Activated CD4-positive, alpha-beta T cell treated with anti-CD3 and anti-CD28 coated beads, Interleukin-2, amount 50 U/mL, for 1 hour (primary cell): ENCODE measurements around the gene MBD5.
"Not testable (repeated sequence)": the region's sequence is repeated elsewhere in the genome, so short reads cannot be mapped to it uniquely, and the experiment has no call there.

ENCODE experiments used
- DNase-seq: peaks from one replicate; pipeline ENCODE4 v3.0.0-alpha.2; 2020

Gene MBD5

DNA sequence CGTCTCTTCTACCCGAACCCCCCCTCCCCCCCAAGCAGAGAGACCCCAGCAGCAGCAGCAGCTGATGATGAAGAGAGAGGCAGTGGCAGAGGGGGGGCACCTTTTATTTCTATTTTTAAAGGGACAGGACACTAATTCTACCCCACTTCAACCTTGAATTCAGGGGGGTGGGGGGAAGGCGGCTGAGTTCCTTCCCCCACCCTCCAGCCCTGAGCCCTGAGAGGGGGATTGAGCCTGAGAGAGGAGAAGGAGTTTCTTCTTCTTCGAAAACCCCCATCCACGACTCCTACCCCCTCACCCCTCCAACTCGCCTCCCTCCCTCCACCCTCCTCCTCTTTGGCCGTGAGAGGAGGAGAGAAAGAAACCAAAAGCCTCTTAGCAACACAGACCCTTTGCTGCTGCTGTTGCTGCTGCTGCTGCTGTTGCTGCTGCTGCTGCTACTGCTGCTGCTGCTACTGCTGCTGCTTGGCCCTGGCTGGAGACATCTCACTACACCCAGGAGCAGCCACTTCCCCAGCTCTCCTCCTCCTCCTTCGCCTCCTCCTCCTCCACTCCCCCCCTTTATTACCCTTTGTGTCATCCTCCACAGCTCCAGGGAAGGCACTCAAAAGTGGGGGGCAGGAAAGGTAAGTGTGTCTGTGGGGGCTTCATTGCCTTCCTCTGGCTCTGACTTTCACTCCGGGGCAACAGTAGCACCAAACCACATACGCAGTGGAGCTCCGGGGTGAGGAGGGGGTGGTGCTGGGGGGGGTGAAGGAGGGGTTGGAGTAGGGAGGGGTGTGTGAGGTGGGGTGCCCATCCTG is at the start of gene MBD5:
Gene MBD5, plus strand, starts transcription at position 33 of the 803 bp plus-strand sequence.
- peak; percentile 54 for DNase-seq

DNA sequence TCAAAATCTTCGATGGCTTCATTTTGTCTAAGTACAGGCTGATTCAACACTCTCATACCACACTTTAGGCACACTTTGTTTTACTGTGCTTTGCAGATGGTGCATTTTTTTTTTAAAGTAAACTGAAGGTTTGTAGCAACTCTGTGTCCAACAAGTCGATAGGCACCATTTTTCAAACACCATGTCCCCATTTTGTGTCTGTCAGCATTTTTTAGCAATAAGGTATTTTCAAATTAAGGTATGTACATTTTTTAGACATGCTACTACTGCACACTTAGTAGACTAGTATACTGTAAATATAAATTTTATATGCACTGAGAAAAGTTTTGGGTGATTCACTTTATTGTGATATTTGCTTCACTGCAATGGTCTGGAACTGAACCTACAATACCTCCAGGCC is 44.8 kb upstream of the MBD5 start:
- DNase-seq: no peak

DNA sequence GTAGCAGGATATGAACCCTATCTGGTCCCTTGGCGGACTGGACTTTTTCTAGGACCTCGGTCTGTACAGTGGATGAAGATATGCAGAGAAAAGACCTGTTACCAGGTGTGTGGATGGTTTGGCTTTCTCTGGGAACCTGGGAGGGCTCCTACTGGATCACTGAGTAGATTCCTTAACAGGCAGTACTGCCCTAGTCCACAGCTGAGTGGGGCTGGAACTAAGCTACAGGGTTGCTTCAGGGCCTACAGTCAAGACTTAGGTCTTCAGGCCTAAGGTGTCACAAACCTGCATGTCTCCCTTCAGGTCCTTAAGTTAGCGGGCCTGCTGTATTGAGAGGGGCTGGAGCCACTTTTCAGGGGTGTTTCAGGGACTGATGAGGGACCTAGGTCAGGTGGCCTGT is 43.2 kb upstream of the MBD5 start:
- DNase-seq: no peak

DNA sequence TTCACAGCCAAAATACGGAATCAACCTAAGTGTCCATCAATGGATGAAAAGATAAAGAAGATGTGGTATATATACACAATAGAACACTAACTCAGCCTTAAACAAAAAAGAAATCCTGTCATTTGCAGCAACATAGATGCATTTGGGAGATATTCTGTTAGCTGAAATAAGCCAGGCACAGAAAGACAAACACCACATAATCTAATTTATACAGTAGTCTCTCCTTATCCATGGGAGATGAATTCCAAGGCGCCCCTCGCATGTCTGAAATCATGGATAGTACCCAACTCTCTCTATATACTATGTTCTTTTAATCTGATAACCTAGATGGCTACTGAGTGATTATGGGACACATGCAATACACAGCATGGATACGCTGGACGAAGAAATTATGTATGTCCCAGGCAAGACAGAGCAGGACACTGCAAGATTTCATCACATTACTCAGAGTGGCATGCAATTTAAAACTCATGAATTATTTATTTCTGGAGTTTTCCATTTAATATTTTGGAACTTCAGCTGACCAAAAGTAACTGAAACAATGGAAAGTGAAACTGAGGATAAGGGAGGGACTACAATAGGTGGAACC is 39.9 kb upstream of the MBD5 start:
- DNase-seq: no peak

DNA sequence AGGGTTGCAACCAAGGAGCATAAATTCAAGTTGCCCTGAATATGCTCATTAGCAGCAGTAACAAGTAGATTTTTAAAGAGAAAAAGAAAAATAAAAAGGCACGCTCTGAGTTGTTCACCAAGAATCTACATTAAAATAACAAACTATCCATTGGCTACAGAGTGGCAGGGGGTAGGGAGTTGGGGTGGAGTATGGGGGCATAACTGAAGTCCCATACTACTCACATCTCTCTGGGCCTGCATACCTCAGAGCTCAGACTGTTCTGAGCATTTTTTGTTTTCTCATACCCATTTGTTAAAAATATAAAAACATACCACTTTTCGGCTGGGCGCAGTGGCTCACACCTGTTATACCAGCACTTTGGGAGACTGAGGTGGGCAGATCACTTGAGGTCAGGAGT is 31.8 kb upstream of the MBD5 start:
- no peak for DNase-seq

DNA sequence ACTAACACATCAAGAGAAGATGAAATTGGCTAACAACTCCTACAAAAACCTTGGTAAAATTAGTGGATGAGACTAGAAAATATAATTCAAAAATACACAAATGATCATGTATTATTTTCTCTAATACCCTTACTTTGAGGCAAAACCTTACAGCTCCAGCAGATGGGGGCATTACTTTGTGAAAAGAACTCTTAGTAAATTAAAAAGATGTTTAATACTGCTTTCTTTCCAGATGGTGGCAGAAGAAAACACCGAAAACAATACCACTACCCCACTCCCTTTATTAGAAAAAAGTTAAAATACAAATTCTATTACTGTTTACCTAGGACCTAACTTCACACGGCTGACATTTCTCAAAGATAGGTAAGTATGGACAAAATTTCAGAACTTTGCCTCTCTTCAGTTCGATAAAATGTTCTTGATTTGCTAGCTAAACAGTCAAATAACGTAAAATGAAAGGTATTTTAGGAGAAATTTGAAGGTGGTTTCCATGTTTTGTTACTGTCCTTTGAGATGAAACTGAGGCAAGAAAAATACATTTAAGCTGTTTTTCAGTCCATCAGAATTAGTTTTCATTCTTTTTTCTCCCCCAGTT is 31.0 kb upstream of the MBD5 start:
- peak; percentile 13 for DNase-seq

DNA sequence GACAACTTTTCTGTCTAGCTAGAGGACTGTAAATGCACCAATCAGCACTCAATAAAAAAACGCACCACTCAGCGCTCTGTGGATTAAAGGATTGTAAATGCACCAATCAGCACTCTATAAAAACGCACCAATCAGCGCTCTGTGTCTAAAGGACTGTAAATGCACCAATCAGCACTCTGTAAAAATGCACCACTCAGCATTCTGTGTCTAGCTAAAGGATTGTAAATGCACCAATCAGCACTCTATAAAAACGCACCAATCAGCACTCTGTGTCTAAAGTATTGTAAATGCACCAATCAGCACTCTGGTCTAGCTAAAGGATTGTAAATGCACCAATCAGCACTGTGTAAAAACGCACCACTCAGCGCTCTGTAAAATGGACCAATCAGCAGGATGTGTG is 25.9 kb upstream of the MBD5 start:
- DNase-seq: not testable (repeated sequence)

DNA sequence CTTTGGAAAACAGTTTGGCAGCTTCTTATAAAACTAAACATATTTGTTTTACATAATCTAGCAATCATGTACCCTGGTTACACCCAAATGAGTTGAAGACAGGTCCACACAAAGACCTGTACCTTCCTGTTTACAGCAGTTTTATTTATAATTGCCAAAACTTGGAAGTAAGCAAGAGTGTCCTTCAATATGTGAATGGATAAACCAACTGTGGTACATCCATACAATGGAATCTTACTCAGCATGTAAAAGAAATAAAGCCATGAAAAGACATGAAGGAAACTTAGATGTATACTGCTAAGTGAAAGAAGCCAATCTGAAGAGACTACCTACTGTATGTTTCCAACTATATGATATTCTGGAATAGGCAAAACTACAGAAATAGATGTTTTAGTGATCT is 24.1 kb upstream of the MBD5 start:
- no peak for DNase-seq

DNA sequence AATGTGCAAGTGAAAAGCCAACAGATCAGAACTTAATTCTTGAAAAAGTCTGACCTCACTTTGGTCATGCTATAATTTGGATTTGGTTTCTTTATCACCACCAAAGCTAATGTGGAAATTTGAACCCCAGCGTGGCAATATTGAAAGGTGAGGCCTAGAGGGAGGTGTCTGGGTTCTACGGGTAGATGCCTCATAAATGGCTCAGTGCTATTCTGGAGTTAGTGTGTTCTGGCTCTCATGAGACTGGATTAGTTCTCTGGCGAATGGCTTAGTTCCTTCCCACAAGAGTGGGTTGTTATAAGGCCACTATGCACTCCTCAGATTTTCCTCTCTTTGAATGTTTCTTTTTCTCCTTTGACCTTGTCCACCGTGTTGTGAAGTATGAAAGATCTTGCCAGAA is 22.7 kb upstream of the MBD5 start:
- DNase-seq: no peak

DNA sequence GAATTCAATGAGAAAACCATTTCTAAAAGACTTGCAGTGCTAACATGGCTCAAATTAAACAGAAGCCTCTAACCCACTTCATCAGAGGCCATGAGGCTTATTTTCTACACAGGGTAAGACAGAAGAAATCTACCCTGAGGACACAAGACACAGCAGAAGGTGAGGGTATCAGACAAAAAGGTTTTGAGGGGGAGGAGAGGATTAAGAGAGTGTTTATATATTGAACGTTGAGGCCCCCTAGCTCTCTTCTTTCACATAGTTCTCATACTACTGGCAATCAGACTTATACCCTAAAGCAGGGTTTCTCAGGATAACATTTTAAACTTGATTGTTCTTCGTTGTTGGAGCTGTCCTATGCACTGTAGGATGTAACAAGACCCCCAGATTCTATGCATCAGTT is 21.8 kb upstream of the MBD5 start:
- no peak for DNase-seq

DNA sequence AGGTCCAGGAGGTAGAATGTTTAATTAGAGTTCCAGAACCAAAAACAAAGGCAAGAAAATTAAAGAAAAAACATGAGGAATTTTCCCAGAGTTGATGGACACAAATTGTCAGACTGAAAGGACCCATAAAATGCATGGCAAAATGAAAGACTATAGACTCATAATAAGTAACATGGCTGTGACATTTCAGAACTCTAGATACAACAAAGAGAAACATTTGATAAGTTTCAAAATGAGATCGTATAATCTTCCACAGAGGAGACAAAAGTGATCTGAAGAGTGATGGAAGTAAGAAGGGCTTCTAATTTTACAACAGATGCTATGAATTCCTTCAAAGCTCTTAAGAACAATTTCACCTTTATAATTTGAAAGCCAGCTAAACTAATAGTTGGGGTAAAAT is 20.8 kb upstream of the MBD5 start:
- DNase-seq: no peak

DNA sequence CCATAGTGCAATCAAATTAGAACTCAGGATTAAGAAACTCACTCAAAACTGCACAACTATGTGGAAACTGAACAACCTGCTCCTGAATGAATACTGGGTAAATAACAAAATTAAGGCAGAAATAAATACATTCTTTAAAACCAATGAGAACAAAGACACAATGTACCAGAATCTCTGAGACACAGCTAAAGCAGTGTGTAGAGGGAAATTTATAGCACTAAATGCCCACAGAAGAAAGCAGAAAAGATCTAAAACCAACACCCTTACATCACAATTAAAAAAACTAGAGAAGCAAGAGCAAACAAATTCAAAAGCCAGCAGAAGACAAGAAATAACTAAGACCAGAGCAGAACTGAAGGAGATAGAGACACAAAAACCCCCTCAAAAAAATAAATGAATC is 18.5 kb upstream of the MBD5 start:
- not testable (repeated sequence) for DNase-seq

DNA sequence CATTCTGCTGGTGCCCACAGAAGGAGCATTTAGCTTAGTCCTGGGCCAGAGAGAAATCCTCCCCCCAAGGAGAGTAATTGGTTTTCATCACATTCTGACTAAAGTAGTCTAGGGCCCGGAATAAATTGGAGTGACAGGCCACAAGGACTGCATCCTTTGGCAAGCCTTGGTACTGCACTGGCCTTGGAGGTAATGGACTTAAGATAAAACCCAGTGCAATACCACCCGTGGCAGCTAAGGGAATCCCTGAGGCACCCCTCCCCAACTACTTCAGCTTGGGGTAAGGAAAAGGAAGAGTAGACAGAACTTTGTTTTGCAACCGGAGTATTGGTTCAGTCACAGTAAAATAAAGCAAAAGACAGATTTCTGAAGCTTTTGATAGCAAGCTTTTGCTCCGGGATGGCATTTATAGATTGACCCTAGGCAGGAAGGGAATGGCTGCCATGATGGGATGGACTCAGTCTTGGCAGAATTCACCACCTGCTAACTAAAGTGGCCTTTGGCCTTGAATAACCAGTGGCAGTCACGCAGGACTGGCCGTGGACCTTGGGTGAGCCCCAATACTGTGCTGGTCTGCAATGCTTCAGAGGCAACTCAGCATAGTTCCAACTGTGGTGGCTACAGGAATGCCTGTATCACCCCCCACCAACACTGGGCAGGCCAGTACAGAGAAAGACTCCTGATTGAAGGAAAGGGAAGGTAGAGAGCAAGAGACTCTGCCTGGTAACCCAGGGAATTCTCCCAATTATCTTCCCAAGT is 14.5 kb upstream of the MBD5 start:
- no peak for DNase-seq

DNA sequence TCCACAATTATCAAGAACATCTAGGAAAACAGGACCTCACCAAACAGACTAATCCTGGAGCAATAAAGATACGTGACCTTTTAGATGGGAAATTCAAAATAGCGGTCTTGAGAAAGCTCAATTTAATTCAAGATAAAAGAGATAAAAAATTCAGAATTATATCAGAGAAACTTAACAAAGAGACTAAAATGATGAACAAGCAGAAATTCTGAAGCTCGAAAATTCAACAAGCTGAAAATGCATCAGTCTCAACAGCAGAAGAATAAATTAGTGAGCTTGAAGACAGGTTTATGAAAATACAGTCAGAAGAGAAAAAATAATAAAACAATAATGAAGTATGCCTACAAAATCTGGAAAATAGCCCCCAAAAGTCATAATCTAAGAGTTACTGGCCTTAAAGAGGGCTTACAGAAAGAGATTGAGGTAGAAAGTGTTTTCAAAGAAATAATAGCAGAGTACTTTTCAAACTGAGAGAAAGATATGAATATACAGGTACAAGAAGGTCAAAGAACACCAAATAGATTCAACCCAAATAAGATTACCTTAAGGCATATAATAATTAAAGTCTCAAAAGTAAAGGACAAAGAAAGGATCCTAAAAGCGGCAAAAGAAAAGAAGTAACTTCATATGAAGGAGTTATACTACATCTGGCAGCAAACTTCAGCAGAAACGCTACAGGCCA is 13.5 kb upstream of the MBD5 start:
- no peak for DNase-seq

DNA sequence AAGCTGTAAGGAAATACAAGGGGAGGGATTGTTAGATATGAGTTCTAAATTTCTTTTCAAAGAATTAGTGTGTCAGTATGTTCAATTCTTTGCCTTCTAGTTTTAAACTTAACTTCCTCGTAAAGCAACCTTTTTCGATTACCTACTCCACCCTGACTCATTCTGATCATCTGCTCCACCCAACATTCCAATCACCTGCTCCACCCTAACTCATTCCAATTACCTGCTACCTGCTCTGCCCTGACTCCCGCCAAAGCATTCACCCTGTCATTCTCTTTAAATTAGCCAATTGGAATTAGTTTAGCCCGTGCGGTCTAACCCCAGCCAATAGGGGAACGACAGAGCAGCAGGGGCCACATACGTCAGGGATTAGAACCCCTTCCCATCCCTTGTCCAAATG is 12.5 kb upstream of the MBD5 start:
- DNase-seq: not testable (repeated sequence)

DNA sequence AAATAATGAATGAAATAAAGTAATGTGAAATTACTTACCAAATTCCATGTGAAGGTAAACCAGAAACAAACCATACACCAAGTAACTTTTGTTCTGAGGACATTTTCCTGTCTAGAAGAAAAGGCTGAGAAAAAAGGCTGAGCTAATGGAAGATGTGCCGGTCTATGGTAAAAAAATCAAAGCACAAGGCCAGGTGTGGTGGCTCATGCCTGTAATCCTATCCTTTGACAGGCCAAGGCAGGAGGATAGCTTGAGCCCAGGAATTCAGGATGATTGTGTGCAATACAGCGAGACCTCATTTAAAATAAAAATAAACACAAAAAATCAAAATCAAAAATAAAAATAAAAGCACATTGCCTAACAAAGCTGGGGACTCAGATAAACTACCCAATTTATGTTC is 7.0 kb upstream of the MBD5 start:
- no peak for DNase-seq

DNA sequence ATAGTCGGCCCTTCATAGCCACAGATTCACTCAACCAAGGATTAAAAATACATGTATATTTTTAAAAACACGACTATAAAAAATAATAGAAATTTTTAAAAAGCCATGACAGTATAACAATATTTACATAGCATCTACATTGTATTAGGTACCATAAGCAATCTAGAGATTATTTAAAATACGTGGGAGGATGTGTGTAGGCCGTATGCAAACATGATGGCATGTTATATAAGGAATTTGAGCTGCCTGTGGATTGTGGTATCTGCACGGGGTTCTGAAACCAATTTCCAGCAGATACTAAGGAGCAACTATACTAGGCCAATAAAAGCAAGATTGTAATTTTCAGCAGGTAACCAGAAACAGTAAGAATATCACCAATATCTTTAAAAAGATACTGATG is 6.3 kb upstream of the MBD5 start:
- no peak for DNase-seq

DNA sequence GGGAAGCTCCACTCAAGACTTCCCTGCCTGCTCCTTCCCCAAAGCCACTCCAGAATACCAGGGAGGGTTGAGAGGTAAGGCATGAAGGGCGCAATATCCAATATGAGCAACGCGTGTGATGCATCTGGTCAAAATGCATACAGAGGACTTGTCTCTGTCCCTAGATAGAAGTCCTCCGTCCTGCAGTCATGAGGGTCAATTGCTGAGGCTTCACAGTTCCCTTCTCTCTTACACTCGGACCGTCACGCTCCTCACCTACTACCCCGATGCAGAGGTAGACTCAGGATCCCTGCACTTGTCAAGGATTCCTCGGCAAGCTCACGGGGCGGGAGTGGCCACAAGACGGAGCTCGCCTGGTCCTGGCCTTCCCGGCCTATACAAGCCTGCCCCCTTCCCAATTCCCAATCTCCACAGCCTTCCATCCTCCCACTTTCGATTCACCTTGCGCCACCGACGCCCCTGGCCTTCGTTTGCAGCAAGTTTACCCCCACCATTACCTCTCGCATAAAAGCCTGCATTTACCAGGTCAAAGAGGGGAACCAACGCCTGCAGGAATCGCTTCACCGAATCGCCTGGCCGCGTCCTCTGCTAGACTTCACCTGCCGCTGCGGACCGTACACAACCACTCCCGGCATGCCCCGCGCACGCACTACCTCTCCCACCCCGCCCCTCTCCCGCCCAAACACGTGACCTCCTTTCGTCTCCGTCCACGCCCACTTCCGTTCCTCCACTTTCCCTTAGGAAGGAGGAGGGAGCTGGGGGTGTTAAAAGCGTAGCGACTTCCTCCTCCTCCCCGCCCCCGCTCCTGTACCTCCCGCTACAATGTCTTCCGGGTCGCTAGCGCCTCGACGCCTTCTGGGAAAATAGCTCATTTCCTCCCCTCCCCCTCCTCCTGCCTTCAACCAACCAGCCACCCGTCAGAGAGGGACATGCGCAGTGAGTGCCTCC is 506 bp upstream of the MBD5 start, which contains the start of gene ORC4:
Gene ORC4, minus strand, starts transcription at position 627 of the 948 bp plus-strand sequence. CDS start 44,779 bp downstream, outside the sequence.
- DNase-seq: peak; percentile 96

DNA sequence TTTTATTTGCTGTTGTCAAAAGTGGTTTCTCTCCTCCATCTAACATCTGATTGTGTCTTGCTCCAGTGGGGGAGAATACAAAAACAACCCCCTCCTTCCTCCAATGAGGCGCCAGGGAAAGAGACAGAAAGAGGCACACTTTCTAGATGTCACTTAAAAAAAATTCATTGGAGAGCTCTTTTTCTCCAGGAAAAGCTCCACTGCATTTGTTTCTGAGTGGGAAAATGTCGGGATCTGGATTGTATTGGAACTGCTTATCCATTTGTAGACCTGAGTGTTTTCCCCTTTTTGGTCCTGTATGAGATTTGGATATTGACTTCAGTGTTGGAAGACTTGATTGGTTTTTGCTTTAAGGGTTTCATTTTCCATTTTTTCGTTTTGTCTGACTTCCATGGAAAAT is 995 bp downstream of the MBD5 start:
- DNase-seq: no peak

DNA sequence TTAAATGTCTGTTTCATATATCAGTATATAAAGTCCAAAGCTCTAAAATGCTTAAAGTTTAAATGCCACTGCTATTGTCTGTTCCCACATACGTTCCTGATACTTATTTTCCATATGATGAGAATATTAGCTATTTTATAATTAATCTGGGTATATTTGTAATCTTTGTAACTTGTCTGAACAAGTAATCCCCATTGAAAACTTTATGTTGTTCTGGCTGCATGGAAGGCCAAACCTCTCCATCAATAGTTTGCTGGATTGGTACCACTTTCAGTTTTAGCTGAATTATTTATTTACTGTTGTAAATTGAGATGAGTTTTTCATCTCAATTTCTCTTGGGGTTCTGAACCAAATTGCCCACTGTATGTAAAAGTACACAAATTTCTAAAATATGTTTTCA is 1.5 kb downstream of the MBD5 start:
- DNase-seq: no peak

DNA sequence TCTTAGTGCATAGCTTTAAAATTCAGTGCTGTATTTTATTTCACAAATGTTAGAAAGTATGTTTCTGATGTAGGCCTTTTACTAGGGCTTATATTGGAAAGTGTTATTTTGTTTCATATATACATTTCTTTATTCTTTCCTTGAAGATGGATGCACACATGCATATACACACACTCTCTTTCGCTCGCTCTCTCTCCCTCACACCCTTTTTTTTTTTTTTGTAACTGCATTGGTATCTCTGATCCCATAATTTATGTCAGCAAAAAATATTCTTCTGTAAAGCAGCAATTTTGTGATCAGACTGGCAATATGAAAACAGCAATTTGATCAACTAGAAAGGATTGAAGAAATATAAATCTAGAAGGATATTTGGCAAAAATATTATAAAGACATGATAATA is 2.0 kb downstream of the MBD5 start:
- no peak for DNase-seq

DNA sequence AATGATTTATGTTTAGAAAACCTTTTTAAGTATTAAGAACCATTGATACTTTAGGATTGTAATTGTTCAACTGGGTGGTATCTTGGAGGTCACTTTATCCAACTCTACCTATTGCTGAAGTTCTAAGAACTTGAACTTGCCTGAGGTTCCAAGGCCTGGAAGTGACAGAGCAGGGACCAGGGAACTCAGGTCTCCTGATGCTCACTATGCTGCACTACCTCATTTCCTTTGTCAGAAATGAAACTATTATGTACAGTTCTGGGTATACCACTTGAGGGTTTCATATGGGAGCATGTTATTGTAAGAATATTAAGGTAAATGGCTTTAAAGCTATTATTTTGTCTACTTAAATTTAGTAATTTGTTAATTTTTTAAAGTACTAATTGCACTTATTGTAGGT is 3.0 kb downstream of the MBD5 start:
- DNase-seq: no peak
